GM06990 (cell line): ENCODE data around the gene CPN2.

Experiments
- DNase-seq: peaks from one replicate; pipeline ENCODE4 v3.0.0-alpha.2; 2011; ENCODE audit not compliant: insufficient read length; ENCODE audit errors: extremely low read depth
- H3K27me3 ChIP-seq: replicated peaks from 2 replicates; pipeline ENCODE4 v1.6.0; 2011; ENCODE audit warnings: low read length; ENCODE audit not compliant: control insufficient read depth, insufficient read depth
- H3K36me3 ChIP-seq: 2 replicates; pipeline ENCODE4 v1.5.1; 2011; ENCODE audit warnings: low read length; ENCODE audit not compliant: control insufficient read depth, insufficient read depth
- H3K4me3 ChIP-seq: replicated peaks from 2 replicates; pipeline ENCODE4 v1.5.1; 2011; ENCODE audit warnings: low read depth, mild to moderate bottlenecking, control low read depth, low read length
- CTCF ChIP-seq: IDR thresholded peaks from 2 replicates; pipeline ENCODE4 v1.5.1; 2011; ENCODE audit warnings: low read length, control low read depth, mild to moderate bottlenecking, inconsistent platforms; ENCODE audit not compliant: insufficient read depth, poor library complexity, severe bottlenecking

Gene CPN2

DNA sequence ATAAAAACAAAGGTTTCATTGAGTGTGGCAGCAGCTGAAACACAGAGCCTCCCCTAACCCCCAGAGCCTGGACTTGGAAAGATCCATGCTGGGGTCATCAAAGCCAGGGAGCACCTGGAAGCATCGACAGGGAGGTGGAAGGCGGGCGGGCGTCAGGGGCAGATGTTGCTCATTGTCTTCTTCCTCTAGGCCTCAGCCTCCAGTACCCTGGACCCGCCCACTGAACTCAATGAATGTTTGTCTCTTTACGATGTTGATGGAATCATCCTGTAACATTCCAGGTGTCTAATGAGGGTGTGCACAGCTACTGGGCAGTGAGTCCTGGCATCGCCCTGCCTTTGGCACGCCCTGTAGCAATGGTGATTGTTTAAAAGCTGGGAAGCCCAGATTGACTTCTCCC, 38.1 kb upstream of the CPN2 start:
- Histone ChIP-seq H3K27me3 (no peaks in the 10 kb centered on the region), H3K4me3 (no peak overlapping the region), H3K36me3 (no peaks in the 10 kb centered on the region)
- no peak for DNase-seq
- TF ChIP-seq CTCF: no peak

- no peak for TF ChIP-seq CTCF
- Histone ChIP-seq H3K36me3 (no peaks in the 10 kb centered on the region), H3K4me3 (no peak overlapping the region), H3K27me3 (no peaks in the 10 kb centered on the region)
- no peak for DNase-seq
Measured at GRCh38 chr3:194387926-194388418, 36.8 kb upstream of the CPN2 start.

DNA sequence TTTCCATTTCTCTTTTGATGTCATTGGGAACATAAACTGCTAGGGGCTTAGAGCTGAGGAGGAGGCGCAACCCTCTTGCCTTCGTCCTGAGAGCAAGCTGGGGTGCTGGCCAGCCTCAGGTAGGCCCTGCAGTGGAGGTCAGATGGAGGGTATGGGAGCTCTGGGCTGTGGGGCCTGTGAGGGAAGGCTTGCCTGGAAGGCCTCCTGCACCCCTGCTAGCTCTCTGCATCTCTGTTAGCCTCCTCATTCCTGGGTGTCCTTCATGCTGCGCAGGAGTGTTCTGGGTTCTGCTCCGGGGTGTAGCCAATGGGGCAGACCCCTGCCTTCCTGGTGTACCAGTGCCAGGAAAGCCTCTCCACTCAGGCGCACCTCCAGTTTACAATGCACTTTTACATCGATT, 36.1 kb upstream of the CPN2 start:
- H3K36me3 ChIP-seq: no peaks in the 10 kb centered on the region
- H3K4me3 ChIP-seq: no peak overlapping the region
- no peaks in the 10 kb centered on the region for H3K27me3 ChIP-seq
- no peak for TF ChIP-seq CTCF
- DNase-seq: no peak

DNA sequence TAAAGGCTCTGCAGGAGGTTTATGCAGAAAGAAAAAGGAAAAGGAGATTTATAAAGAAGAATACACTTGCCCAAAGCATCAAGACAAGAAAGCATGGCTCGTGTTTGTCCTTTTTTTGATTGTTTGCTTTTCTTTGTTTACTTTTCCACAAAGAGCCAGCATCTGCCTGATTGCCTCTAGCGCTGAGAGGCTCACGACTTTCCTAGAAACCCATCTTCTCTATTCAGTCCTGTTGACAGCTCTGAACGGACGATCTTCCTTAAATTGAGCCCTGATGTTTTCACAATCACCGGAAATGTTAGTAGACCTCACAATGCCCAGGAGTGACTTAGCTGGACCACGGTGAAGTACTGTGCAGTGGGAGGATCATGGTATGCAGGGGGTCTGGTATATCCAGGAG, 35.5 kb upstream of the CPN2 start:
- H3K36me3 ChIP-seq: no peaks in the 10 kb centered on the region
- TF ChIP-seq CTCF: no peak
- H3K27me3 ChIP-seq: no peaks in the 10 kb centered on the region
- no peak overlapping the region for H3K4me3 ChIP-seq
- DNase-seq: no peak

- TF ChIP-seq CTCF: no peak
- H3K27me3 ChIP-seq: no peaks in the 10 kb centered on the region
- DNase-seq: no peak
Measured at GRCh38 chr3:194386066-194386465, 34.9 kb upstream of the CPN2 start.

GRCh38 chr3:194384569-194385001, 33.5 kb upstream of the CPN2 start:
- no peak for TF ChIP-seq CTCF
- Histone ChIP-seq H3K4me3 (no peak overlapping the region), H3K27me3 (no peaks in the 10 kb centered on the region), H3K36me3 (no peaks in the 10 kb centered on the region)
- DNase-seq: no peak

More at GRCh38 chr3:194386066-194386465, 34.9 kb upstream of the CPN2 start:
- no peak overlapping the region for H3K4me3 ChIP-seq
- H3K36me3 ChIP-seq: no peaks in the 10 kb centered on the region
